Neural crest cell (in vitro differentiated cells): ENCODE data around the gene PROM2. TPM values are rescaled to one million over a fixed set of nuclear protein-coding genes. Genes with fewer than 3 reads are reported as not detected.

Source experiments
- DNase-seq: peaks from one replicate; pipeline ENCODE4 v3.0.0; 2021; ENCODE audit warnings: low read depth, mixed read lengths, low spot score
- H3K27ac Mint-ChIP-seq: one replicate; pipeline ENCODE4 v1.8.0; 2021; ENCODE audit warnings: mild to moderate bottlenecking, mixed read lengths; ENCODE audit not compliant: unreplicated experiment
- H3K27me3 Mint-ChIP-seq: 2 replicates; pipeline ENCODE4 v1.8.0; 2021; ENCODE audit warnings: low read depth, mild to moderate bottlenecking, mixed read lengths
- H3K36me3 Mint-ChIP-seq: 2 replicates; pipeline ENCODE4 v1.8.0; 2021; ENCODE audit warnings: low read depth, mild to moderate bottlenecking, mixed read lengths
- H3K4me1 Mint-ChIP-seq: 2 replicates; pipeline ENCODE4 v1.8.0; 2021; ENCODE audit warnings: mixed read lengths
- H3K4me3 Mint-ChIP-seq: one replicate; pipeline ENCODE4 v1.8.0; 2021; ENCODE audit warnings: mild to moderate bottlenecking, mixed read lengths
- H3K9me3 Mint-ChIP-seq: 2 replicates; pipeline ENCODE4 v1.8.0; 2021; ENCODE audit warnings: mixed read lengths
- total RNA-seq: library from RNA; stranded (reverse); gene quantifications from 2 replicates; pipeline ENCODE4 v1.2.1, GENCODE V29; 2021
- TF ChIP-seq, protein P1 (sequence below): fragments of 200-600 bp; sonication (generic); conservative IDR thresholded peaks from 2 replicates; pipeline ENCODE4 v1.5.0; 2021; ENCODE audit warnings: antibody characterized with exemption, mild to moderate bottlenecking

PROM2 gene
- total RNA-seq, 1 donor from 2014 or later, result 1.8 TPM

DNA sequence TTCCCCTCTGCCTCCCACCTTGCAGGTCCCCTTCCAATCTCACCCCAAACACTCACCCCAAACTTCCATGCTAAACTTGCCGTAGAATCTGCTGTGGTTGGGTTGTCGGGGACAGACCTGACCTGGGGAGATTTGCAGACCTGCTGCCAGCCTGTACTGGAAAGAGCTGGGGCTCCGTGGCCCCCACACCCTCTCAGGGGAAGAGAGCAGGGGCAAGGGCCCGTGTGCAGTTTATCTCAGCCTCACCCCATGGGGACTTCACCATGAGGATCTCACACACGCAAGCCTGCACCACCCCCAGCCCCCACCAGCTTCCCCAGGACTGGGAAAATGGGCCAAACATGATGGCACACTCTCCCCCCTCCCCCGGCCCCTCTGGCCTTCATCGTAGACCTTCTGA is 53.6 kb downstream of the PROM2 start:
- Mint-ChIP-seq H3K27ac (no peak overlapping the region), H3K27me3 (no peaks in the 10 kb centered on the region), H3K9me3 (peaks cover 3% of the 10 kb centered on the region), H3K4me1 (no peaks in the 10 kb centered on the region), H3K4me3 (no peak overlapping the region), H3K36me3 (no peaks in the 10 kb centered on the region)
- TF ChIP-seq, protein P1, sequence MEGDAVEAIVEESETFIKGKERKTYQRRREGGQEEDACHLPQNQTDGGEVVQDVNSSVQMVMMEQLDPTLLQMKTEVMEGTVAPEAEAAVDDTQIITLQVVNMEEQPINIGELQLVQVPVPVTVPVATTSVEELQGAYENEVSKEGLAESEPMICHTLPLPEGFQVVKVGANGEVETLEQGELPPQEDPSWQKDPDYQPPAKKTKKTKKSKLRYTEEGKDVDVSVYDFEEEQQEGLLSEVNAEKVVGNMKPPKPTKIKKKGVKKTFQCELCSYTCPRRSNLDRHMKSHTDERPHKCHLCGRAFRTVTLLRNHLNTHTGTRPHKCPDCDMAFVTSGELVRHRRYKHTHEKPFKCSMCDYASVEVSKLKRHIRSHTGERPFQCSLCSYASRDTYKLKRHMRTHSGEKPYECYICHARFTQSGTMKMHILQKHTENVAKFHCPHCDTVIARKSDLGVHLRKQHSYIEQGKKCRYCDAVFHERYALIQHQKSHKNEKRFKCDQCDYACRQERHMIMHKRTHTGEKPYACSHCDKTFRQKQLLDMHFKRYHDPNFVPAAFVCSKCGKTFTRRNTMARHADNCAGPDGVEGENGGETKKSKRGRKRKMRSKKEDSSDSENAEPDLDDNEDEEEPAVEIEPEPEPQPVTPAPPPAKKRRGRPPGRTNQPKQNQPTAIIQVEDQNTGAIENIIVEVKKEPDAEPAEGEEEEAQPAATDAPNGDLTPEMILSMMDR, result no peak
- no peak for DNase-seq

DNA sequence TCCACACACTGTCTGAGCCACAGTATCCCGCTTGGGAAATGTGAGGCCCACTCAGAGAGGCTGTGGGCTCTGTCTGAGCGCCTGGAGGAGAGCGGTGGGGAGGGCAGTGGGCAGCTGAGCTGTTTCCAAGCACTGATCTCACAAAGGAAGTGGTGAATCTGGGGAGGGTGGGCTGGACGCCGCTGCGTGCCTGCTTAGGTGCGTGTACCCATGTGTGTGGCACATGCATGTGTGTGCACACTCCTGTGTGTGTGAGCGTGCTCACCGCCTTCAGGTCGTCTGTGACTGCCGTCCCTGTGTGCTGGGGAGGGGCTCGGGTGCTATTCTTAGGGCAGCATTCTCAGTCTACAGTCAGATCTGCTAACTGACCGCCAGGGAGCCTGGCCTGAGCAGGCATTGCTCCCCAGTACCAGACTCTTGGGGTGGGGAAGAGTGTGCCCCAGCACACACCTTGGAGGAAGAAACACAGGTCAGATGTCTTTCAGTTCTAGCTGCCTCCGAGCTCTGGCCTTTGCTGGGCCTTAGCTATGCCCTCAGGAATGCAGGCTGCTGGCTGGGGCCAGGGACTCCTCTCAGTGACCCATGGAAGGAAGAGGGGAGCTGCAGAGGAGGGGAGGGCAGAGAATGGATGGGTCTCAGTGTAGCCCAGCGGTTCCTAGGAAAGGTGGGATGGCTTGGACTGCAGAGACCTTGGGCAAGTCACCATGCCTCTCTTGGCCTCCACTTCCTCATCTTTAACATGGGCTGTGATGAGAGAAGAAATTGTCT is 54.3 kb downstream of the PROM2 start:
- Mint-ChIP-seq H3K9me3 (peaks cover 3% of the 10 kb centered on the region), H3K4me3 (no peak overlapping the region), H3K27ac (peak overlapping the region; percentile 51), H3K36me3 (no peaks in the 10 kb centered on the region), H3K27me3 (no peaks in the 10 kb centered on the region), H3K4me1 (no peaks in the 10 kb centered on the region)
- DNase-seq, result no peak
- TF ChIP-seq, protein P1, result no peak

DNA sequence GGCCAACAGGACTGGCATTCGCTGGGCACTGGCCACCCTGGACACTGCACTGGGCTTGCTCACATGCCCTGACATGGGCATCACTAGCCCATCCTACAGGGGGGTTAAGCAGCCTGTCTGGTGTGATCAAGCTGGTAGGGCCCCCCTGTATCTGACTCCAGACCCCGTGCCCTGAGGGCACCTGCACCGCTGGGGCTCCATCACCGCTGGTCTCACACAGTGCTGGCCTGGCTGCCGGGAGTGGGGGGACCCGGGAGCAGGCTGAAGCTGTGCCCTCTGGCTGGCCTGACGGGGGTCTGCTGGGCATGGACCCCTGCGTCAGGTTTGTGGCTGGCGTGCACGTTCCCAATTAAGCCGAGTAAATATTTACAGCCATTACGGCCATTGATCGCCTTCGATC is 55.2 kb downstream of the PROM2 start:
- Mint-ChIP-seq H3K27ac (no peak overlapping the region), H3K4me3 (no peak overlapping the region), H3K27me3 (no peaks in the 10 kb centered on the region), H3K4me1 (no peaks in the 10 kb centered on the region), H3K9me3 (peaks cover 3% of the 10 kb centered on the region), H3K36me3 (no peaks in the 10 kb centered on the region)
- TF ChIP-seq, protein P1, result no peak
- no peak for DNase-seq

DNA sequence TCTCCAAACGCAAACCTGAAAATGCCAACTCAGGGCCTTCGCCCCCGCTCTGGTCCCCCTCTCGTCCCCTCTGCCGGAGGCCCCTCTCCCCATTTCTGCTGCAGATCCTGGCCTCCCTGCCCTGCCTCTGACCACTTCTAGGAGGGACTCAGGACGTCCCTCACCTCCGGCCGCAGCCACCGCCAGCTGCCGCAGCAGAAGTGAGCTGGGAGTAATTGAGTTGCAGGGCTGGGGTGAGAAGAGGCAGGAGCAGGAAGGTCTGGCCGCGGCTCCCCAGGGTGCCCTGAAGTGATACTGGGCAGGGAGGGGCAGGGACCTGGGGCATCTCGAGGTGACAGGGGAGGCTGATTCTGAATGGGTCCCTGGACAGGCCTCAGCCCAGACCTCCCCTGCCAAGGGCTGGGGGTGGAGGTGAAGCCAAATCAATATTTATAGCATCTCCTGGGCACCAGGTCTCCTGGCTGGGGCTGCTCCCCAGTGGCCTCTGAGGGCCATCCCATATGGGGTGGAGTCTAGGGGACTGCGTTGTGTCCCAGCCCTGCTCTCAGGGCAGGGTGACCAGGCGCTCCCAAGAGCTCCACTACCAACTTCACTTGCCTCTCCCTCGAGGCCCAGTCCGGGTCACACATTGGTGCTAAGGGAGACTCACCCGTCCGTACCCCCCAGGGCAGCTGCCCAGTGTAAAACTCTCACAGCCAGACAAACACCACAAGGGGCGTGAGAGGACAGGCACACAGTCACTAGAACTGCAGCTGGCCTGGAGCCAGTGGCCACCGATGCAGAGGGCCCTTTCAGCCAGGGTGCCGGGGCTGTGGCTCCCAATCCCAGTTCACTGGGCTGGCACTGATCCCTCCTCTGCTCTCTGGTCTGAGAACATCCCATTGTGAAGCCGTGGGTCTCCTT is 55.9 kb downstream of the PROM2 start:
- no peaks in the 10 kb centered on the region for H3K27me3 Mint-ChIP-seq
- peaks cover 3% of the 10 kb centered on the region for H3K9me3 Mint-ChIP-seq
- TF ChIP-seq, protein P1, result no peak
- no peak overlapping the region for H3K4me3 Mint-ChIP-seq
- no peaks in the 10 kb centered on the region for H3K36me3 Mint-ChIP-seq
- DNase-seq, result no peak
- no peaks in the 10 kb centered on the region for H3K4me1 Mint-ChIP-seq
- H3K27ac Mint-ChIP-seq, result no peak overlapping the region

DNA sequence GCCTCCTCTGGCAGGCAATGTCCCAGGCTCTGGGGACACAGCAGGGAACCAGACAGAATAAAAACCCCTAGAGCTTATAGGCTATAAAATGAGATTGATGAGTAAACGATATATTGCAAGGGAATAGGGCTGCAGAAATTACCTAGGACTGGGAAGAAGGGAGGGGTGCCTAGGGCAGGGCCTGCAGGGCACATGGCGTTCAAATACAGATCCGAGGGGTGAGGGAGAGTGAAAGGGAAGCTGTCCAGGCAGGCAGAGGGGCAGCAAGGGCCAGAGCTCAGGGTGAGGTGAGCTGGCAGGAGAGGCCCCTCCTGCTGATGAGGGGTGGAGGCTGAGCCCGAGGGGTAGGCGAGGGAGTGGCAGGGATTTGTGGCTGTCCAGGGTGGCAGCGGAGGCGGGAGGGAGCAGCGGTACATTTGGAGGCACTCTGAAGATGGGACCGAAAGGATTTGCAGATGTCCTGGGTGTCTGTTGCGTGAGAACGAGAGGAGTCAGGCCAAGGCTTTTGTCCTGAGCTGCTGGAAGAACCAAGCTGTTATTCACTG is 56.6 kb downstream of the PROM2 start:
- H3K4me1 Mint-ChIP-seq, result no peaks in the 10 kb centered on the region
- TF ChIP-seq, protein P1, result no peak
- no peaks in the 10 kb centered on the region for H3K36me3 Mint-ChIP-seq
- peak overlapping the region; percentile 5 for H3K27ac Mint-ChIP-seq
- H3K9me3 Mint-ChIP-seq, result peaks cover 2% of the 10 kb centered on the region
- DNase-seq, result no peak
- H3K27me3 Mint-ChIP-seq, result no peaks in the 10 kb centered on the region
- no peak overlapping the region for H3K4me3 Mint-ChIP-seq
